AML-193 (cell line): ENCODE results near the gene PPP2R3B.
"Not testable (repeated sequence)": the region's sequence is repeated elsewhere in the genome, so short reads cannot be mapped to it uniquely, and the experiment has no call there.

Source experiments
- DNase-seq, 2 experiments: peaks; one replicate each; lab custom pipeline; 2025; lab: John Stamatoyannopoulos, UW

The PPP2R3B gene

GRCh38 chrX:353566-354535 lies 32.9 kb downstream of the PPP2R3B start:
- no peak for DNase-seq

GRCh38 chrX:352582-353314 lies 34.0 kb downstream of the PPP2R3B start:
- DNase-seq, result no peak

- no peak for DNase-seq
Measured at GRCh38 chrX:352181-352580, 34.5 kb downstream of the PPP2R3B start.

- no peak for DNase-seq
Measured at GRCh38 chrX:351736-352135, 35.0 kb downstream of the PPP2R3B start.

GRCh38 chrX:351324-351641 lies 35.4 kb downstream of the PPP2R3B start:
- DNase-seq, result not testable (repeated sequence)

GRCh38 chrX:350534-351323 lies 36.0 kb downstream of the PPP2R3B start:
- DNase-seq, result no peak

GRCh38 chrX:350148-350533 lies 36.6 kb downstream of the PPP2R3B start:
- DNase-seq, result no peak

GRCh38 chrX:349702-350101 lies 37.0 kb downstream of the PPP2R3B start:
- DNase-seq, result no peak

- DNase-seq, result no peak
Measured at GRCh38 chrX:349196-349595, 37.5 kb downstream of the PPP2R3B start.

- no peak for DNase-seq
Measured at GRCh38 chrX:348461-349117, 38.1 kb downstream of the PPP2R3B start.

GRCh38 chrX:347351-348117 lies 39.2 kb downstream of the PPP2R3B start:
- no peak for DNase-seq

GRCh38 chrX:346034-346813 lies 40.5 kb downstream of the PPP2R3B start:
- DNase-seq, result no peak

- DNase-seq, result no peak
Measured at GRCh38 chrX:345020-345925, 41.4 kb downstream of the PPP2R3B start.

GRCh38 chrX:344371-344901 lies 42.3 kb downstream of the PPP2R3B start:
- no peak for DNase-seq

- no peak for DNase-seq
Measured at GRCh38 chrX:341541-342101, 45.1 kb downstream of the PPP2R3B start.

GRCh38 chrX:340641-341423 lies 45.9 kb downstream of the PPP2R3B start:
- DNase-seq, result no peak

GRCh38 chrX:340121-340520 lies 46.6 kb downstream of the PPP2R3B start:
- DNase-seq, result no peak
